ENCODE measurements around the gene DAAM1. TPM values are rescaled to one million over a fixed set of nuclear protein-coding genes. Genes with fewer than 3 reads are reported as not detected.

DAAM1 gene
- total and polyA plus RNA-seq, 7 donors: 5.7 to 37.1 (median 8.9) TPM

GRCh38 chr14:59147007-59147406 lies 41.5 kb upstream of the DAAM1 start:
- Histone ChIP-seq H3K36me3 (ENCODE audit: insufficient read depth in 1 of 2, low read depth in 1 of 2) (no peaks in the 10 kb centered on the region), H3K9me3 (no peaks in the 10 kb centered on the region), H3K4me1 (no peaks in the 10 kb centered on the region), H3K27me3 (ENCODE audit: insufficient read depth in 3 of 3, low read length in 2 of 3) (no peaks in the 10 kb centered on the region), H3K27ac (no peak overlapping the region), H3K4me3 (no peak overlapping the region)
- no peak for TF ChIP-seq CTCF (IDR thresholded peaks at IDR 0.05)
- intact Hi-C loops (cut with DNase I): no loop called here
- 23 to 57% (median 25%) methylated on average over 1 of the region's 1 CpG for WGBS, 3 donors
- ATAC-seq: no peak
- DNase-seq: no peak

GRCh38 chr14:59148334-59148900 lies 40.0 kb upstream of the DAAM1 start:
- H3K4me1 ChIP-seq: no peaks in the 10 kb centered on the region
- H3K27ac ChIP-seq: no peak overlapping the region
- H3K4me3 ChIP-seq: no peak overlapping the region
- 90 to 94% (median 92%) methylated on average over 4 of the region's 4 CpGs for WGBS, 3 donors
- no peak for TF ChIP-seq CTCF (IDR thresholded peaks at IDR 0.05)
- H3K9me3 ChIP-seq: no peaks in the 10 kb centered on the region
- no peaks in the 10 kb centered on the region for H3K27me3 ChIP-seq (ENCODE audit: insufficient read depth in 3 of 3, low read length in 2 of 3)
- ATAC-seq: no peak
- H3K36me3 ChIP-seq (ENCODE audit: insufficient read depth in 1 of 2, low read depth in 1 of 2): no peaks in the 10 kb centered on the region
- intact Hi-C loops (cut with DNase I): no loop called here
- no peak for DNase-seq

- Histone ChIP-seq H3K9me3 (no peaks in the 10 kb centered on the region), H3K36me3 (ENCODE audit: insufficient read depth in 1 of 2, low read depth in 1 of 2) (no peaks in the 10 kb centered on the region), H3K27ac (no peak overlapping the region), H3K4me3 (no peak overlapping the region), H3K4me1 (no peaks in the 10 kb centered on the region), H3K27me3 (ENCODE audit: insufficient read depth in 3 of 3, low read length in 2 of 3) (no peaks in the 10 kb centered on the region)
- intact Hi-C loops (cut with DNase I): no loop called here
- WGBS, 3 donors: 91 to 97% (median 94%) methylated on average over 2 of the region's 2 CpGs
- DNase-seq (no peak), ATAC-seq (no peak)
- TF ChIP-seq CTCF (IDR thresholded peaks at IDR 0.05): no peak
These were observed 37.5 kb upstream of the DAAM1 start for GRCh38 chr14:59150990-59151389.

GRCh38 chr14:59154373-59154772 lies 34.1 kb upstream of the DAAM1 start:
- Histone ChIP-seq H3K27ac (no peak overlapping the region), H3K9me3 (no peaks in the 10 kb centered on the region), H3K4me3 (no peak overlapping the region), H3K27me3 (ENCODE audit: insufficient read depth in 3 of 3, low read length in 2 of 3) (no peaks in the 10 kb centered on the region), H3K36me3 (ENCODE audit: insufficient read depth in 1 of 2, low read depth in 1 of 2) (no peaks in the 10 kb centered on the region), H3K4me1 (no peaks in the 10 kb centered on the region)
- ATAC-seq: no peak
- intact Hi-C loops (cut with DNase I): no loop called here
- DNase-seq: no peak
- 86 to 95% (median 88%) methylated on average over 2 of the region's 2 CpGs for WGBS, 3 donors
- no peak for TF ChIP-seq CTCF (IDR thresholded peaks at IDR 0.05)

GRCh38 chr14:59155886-59156285 lies 32.6 kb upstream of the DAAM1 start:
- Histone ChIP-seq H3K36me3 (ENCODE audit: insufficient read depth in 1 of 2, low read depth in 1 of 2) (no peaks in the 10 kb centered on the region), H3K4me3 (no peak overlapping the region), H3K27me3 (ENCODE audit: insufficient read depth in 3 of 3, low read length in 2 of 3) (no peaks in the 10 kb centered on the region), H3K9me3 (no peaks in the 10 kb centered on the region), H3K27ac (no peak overlapping the region), H3K4me1 (no peaks in the 10 kb centered on the region)
- TF ChIP-seq CTCF (IDR thresholded peaks at IDR 0.05): no peak
- ATAC-seq: no peak
- 81 to 88% (median 82%) methylated on average over 3 of the region's 3 CpGs for WGBS, 3 donors
- no peak for DNase-seq
- intact Hi-C loops (cut with DNase I): no loop called here
